Measurements from ENCODE around the gene ACBD3.

ACBD3 gene

GRCh38 chr1:226144045-226144444 lies 42.5 kb downstream of the ACBD3 start:
- no peak overlapping the region for H3K27ac ChIP-seq
- no peak overlapping the region for H3K4me3 ChIP-seq

DNA sequence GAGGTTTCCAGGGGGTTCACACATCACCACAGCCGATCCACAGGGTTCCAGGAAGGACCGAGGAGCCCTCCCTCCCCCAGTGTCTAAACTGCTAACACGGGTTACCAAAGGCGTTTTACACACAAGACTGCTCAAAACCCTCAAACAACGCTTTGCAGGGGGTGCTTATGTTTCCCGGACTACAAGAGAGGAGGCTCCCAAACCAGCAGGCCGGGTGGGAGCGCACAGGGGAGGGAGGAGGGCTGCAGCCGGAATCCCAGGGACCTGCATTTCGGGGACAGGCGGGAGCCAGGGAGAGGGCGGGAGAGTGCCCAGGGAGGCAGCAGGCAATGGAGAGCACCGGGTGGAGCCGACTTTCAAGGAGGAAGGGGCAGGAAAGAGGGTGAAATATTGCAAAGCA lies 50.8 kb downstream of the ACBD3 start:
- Histone ChIP-seq H3K4me3 (no peak overlapping the region), H3K27ac (peak overlapping the region in 2 of 21 experiments; percentile 29 to 87)

- peak overlapping the region in 8 of 21 experiments; percentile 19 to 87 (median 76) for H3K27ac ChIP-seq
- H3K4me3 ChIP-seq, result no peak overlapping the region
Measured at GRCh38 chr1:226135059-226135651, 51.4 kb downstream of the ACBD3 start.

- no peak overlapping the region for H3K4me3 ChIP-seq
- peak overlapping the region in 15 of 21 experiments; percentile 63 to 87 (median 78) for H3K27ac ChIP-seq
Measured at GRCh38 chr1:226134170-226135058, 52.1 kb downstream of the ACBD3 start.

DNA sequence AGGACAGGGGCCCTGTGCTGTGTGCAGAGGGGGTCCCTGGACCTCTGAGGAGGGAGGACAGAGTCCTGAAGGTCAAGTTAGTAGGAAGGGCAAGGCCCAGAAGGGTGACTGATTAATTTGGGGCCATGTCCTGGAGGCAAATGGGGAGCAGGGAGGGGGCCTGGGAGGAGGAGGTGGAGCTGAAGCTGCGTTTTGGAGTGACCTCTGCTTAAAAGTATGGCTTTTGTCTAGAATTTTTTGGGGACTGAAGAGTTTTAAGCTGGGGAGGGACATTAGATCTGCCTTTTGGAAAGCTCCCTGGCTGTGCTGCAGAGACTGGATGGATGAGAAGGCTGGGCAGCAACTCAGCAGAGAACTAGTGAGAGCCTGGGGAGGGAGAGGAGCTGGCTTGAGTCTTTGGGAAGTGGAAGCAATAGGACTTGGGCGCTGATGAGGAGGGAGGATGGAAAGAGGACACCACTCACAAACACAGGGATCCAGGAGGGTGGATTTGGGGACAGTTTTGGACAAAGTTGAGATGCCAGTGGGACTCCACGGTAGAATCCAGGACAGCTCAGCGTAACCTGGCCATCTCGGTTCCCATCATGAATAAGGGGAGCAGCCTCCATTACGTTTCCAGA lies 52.9 kb downstream of the ACBD3 start:
- Histone ChIP-seq H3K4me3 (peak overlapping the region in 2 of 7 experiments; percentile 1 to 17), H3K27ac (peak overlapping the region in 20 of 21 experiments; percentile 44 to 87 (median 76))

GRCh38 chr1:226132728-226133503 lies 53.6 kb downstream of the ACBD3 start:
- H3K27ac ChIP-seq, result peak overlapping the region in 20 of 21 experiments; percentile 44 to 87 (median 78)
- peak overlapping the region in 2 of 7 experiments; percentile 1 to 17 for H3K4me3 ChIP-seq

DNA sequence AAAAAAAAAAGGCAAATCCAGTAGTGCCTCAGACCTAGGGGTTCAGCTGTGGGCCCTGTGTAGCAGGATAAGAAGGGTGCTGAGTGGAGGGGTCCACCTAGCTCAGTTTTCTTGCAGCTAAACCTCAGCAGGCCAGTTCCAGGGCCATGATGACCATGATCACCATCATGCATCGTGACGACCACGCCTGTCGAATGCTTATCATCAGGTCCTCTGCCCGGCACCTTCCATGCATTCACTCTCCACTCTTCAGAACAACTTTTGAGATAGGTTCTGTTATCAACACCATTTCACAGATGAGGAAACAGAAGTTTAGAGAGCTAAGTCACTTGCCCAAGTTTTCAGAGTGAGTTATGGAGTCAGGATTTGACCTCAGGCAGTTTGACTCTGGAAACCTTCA lies 54.9 kb downstream of the ACBD3 start:
- H3K4me3 ChIP-seq, result no peak overlapping the region
- H3K27ac ChIP-seq, result peak overlapping the region in 3 of 21 experiments; percentile 80 to 86 (median 86)

DNA sequence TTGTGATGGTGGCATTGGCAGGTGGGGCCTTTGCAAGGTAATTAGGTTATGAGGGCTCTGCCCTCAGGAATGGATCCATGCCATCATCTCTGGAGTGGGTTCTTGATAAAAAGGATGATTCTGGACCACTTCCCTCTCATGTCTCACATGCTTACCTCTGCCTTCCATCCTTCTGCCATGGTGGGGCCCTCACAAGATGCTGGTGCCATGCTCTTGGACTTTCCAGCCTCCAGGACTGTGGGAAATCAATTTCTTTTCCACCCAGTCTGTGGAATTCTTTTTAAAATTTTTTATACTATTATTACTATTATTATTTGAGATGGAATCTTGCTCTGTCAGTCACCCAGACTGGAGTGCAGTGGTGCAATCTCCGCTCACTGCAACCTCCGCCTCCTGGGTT lies 57.3 kb downstream of the ACBD3 start:
- Histone ChIP-seq H3K4me3 (no peak overlapping the region), H3K27ac (peak overlapping the region in 9 of 21 experiments; percentile 24 to 88 (median 85))

- peak overlapping the region in 20 of 21 experiments; percentile 49 to 90 (median 82) for H3K27ac ChIP-seq
- H3K4me3 ChIP-seq, result no peak overlapping the region
Measured at GRCh38 chr1:226128487-226129075, 58.0 kb downstream of the ACBD3 start.

DNA sequence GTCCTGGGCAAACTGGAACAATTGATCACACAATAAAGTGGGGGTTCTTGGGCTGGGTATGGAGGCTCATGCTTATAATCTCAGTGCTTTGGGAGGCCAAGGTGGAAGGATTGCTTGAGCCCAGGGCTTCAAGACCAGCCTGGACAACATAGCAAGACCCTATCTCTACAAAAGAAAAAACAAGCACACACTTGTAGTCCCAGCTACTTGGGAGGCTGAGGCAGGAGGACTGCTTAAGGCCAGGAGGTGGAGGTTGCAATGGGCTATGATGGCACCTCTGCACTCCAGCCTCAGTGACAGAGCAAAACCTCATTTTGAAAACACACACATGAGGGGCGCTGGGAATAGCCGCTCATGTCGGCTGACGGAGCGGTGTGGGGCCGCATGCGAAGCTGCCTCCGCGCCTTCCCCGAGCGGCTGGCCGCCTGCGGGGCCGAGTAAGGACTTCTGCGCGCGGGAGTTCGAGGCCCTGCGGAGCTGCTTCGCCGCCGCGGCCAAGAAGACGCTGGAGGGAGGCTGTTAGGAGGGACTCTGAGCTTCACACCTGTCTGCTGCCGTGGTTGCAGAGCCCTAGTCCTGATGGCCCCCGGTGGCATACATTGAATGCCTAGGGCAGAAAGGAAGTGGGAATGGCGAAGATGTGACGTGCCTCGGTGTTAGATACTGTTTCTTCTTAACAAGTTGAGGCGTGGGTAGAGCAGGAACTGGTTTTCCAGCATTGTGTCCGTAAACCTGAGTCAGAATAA lies 59.5 kb downstream of the ACBD3 start:
- Histone ChIP-seq H3K4me3 (no peak overlapping the region), H3K27ac (peak overlapping the region in 20 of 21 experiments; percentile 59 to 90 (median 80))

DNA sequence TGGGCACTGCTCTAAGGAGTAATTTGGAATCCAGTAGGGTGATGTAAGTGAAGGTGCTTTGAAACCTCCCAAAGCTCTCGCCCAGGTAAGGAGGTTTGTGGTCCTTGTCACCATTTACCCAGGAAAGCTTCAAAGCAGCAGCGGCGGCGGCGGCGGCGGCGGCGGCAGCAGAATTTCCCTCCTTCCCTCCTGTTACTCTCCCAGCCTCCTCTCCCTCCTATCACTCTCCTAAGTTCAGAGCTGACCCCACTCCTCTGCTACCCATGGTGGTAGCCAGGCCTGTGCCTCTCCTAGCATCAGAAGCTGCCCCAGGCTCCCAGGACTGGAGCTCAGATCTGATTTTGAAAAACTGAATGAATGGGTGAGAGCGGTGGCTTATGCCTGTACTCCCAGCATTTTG lies 60.7 kb downstream of the ACBD3 start:
- Histone ChIP-seq H3K27ac (peak overlapping the region in 5 of 21 experiments; percentile 15 to 37 (median 26)), H3K4me3 (no peak overlapping the region)

- H3K27ac ChIP-seq, result peak overlapping the region in 13 of 21 experiments; percentile 11 to 98 (median 60)
Measured at GRCh38 chr1:226125097-226125630, 61.4 kb downstream of the ACBD3 start.

GRCh38 chr1:226123591-226124471 lies 62.7 kb downstream of the ACBD3 start:
- Histone ChIP-seq H3K27ac (peak overlapping the region in 19 of 21 experiments; percentile 24 to 98 (median 93)), H3K4me3 (no peak overlapping the region)

More at GRCh38 chr1:226125097-226125630, 61.4 kb downstream of the ACBD3 start:
- peak overlapping the region in 1 of 7 experiments; percentile 3 for H3K4me3 ChIP-seq

DNA sequence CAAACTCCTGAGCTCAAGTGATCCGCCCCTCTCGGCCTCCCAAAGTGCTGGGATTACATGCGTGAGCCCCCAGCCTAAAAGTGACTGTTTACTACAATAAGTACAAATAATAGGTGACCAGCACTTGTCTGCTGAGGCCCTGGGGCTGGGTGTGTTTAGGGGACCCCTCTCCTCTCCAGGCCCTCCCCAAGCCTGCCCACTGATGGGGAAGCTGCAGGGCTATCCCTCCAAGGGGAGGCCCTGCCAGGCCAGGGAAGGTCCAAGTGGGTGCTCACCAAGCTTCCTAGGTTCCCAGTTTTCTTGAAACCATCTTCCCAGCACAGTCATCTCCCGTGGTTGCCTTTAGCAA lies 63.4 kb downstream of the ACBD3 start:
- Histone ChIP-seq H3K27ac (peak overlapping the region in 19 of 21 experiments; percentile 29 to 98 (median 94)), H3K4me3 (peak overlapping the region in 2 of 7 experiments; percentile 80 to 81)

DNA sequence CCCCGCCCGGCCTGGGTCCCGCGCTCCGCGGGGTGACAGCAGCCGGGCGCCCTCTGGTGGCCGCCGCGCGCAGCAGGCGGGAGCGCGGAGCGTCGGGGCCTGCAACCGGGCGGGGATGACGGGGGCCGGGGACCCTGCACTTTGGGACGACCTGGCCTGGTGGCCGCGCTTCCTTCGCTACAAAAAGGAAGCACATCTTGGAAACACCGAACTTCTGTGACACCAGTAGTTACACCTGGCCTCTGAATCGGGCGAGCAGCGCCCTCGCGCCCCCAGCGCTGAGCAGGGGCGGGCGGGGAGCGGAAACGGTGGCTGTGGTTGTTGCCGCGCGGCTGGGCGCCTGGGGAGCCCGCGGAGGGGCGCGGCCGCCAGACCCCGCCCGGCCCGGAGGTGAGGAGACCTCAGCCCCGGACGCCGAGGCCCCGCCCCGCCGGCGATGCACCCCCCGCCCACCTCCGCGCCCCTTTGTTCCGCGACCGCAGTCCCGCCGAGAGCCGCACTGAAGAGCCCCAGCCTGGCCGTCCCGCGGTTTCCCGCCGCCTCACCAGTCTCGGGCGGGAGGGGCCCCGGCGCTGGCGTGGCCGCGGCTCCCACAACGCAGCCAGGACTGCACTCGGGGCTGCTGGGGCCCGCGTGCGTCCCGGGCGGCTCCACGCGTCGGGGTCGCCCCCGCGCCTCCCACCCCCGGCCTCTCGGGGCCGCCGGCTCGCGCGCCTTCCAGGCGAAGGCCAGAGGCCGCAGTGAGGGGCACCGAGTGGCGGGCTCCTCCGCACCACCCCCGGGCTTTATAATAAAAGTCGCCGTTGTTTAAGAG lies 64.7 kb downstream of the ACBD3 start:
- Histone ChIP-seq H3K27ac (peak overlapping the region; percentile 82 to 98 (median 93)), H3K4me3 (peak overlapping the region; percentile 43 to 81 (median 63))

DNA sequence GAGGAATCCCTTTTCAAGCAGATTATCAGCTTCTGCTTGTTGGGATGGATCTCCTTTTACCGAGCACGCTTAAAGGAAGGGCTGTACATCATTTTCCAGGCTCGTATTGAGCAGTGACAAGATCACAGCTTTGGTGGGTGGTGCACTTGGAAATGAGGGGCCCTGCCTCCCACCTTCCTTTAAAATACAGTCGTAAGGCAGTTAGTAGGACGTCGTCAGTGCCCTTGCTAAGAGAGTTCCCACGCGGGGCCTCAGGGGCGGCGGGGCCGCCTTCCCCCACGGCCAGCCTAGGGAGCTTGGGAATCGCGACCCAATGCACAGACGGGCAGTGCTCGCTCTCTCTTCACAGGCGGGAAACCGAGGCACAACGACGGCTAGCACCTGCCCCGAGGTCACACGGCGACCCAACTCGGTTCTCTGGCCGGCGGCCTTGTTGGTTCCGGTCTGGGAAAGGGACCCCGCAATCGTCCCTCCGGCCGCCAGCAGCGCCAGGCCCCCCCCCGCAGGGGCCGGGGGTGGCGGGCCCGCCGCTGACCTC lies 65.4 kb downstream of the ACBD3 start:
- Histone ChIP-seq H3K27ac (peak overlapping the region in 16 of 21 experiments; percentile 82 to 98 (median 94)), H3K4me3 (peak overlapping the region; percentile 43 to 81 (median 63))

Data from skin epidermis (tissue), 12 donors.